HFFc6 (cell line): Measurements from ENCODE around the gene RAC2. TPM values are rescaled to one million over a fixed set of nuclear protein-coding genes. Genes with fewer than 3 reads are reported as not detected.

Experiments used
- DNase-seq: peaks from one replicate; pipeline ENCODE4 v3.0.0-alpha.2; 2018
- H3K27ac Mint-ChIP-seq: 2 replicates; pipeline ENCODE4 v1.8.0; 2020; ENCODE audit warnings: mild to moderate bottlenecking, mixed read lengths
- H3K27me3 Mint-ChIP-seq: 2 replicates; pipeline ENCODE4 v1.8.0; 2021; ENCODE audit warnings: mild to moderate bottlenecking, moderate library complexity, mixed read lengths; ENCODE audit not compliant: insufficient read depth
- H3K36me3 Mint-ChIP-seq: 2 replicates; pipeline ENCODE4 v1.8.0; 2021; ENCODE audit warnings: low read depth, mixed read lengths
- H3K4me1 Mint-ChIP-seq: 2 replicates; pipeline ENCODE4 v1.8.0; 2020; ENCODE audit warnings: low read depth, mixed read lengths
- H3K4me3 Mint-ChIP-seq: 2 replicates; pipeline ENCODE4 v1.8.0; 2020; ENCODE audit warnings: mild to moderate bottlenecking, moderate library complexity, mixed read lengths
- H3K9me3 Mint-ChIP-seq: 2 replicates; pipeline ENCODE4 v1.8.0; 2020; ENCODE audit warnings: mild to moderate bottlenecking, mixed read lengths
- total RNA-seq, 6 experiments: library from RNA; stranded (reverse); fragmentation: NEBNext Ultra II Directional; extraction: Animal tissue kit (Norgen Biotek cat#: 25700); gene quantifications; 2 replicates in 1 of 6; 3 replicates in 5 of 6; pipeline ENCODE4 v1.2.3, GENCODE V29; 2021
- TF ChIP-seq, protein P1 (sequence below): fragments of 200-600 bp; sonication (generic); IDR thresholded peaks from 2 replicates; pipeline ENCODE4 v1.5.0; 2021; ENCODE audit warnings: antibody characterized with exemption, mild to moderate bottlenecking

The RAC2 gene
- total RNA-seq, 6 experiments from 2014 or later: 29.9 to 57.2 (median 53.5) TPM

DNA sequence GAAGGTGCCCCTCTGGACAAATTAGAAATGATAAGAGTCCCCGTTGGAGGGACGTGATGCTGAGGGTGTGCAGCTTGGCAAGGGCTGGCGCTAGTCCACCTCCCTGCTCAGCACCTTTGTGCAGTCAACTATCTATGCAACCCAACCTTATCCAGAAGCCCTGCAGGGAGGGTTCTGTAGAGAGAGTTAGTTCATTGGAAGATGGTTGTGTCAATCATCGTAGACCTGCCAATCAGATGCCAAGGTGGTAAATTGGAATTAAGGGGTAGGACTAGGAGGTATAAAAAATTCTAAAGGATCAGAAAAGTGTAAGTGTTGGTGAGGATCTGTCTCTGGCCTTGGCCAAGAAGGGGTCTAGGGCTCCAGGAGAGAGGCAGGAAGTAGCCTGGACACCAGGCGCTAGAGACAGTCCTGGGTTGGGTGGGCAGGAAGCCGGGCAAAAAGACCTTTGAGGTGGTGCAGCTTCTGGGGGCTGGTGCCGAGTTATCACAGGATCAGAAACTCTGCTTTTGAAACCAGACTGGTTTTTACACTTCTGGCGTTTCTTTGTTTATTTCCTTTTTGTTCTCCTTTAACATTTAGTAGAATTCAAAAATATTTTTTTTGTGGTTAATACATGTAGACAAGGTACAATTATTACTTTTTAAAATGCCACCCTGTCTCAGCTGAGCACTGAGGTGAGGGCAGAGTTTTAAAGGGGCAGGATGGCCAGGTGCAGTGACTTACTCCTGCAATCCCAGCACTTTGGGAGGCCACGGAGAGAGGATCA is 57.7 kb downstream of the RAC2 start:
- Mint-ChIP-seq H3K36me3 (no peaks in the 10 kb centered on the region), H3K4me1 (peaks cover 52% of the 10 kb centered on the region), H3K27ac (peak overlapping the region; percentile 75), H3K9me3 (no peaks in the 10 kb centered on the region), H3K27me3 (no peaks in the 10 kb centered on the region), H3K4me3 (peak overlapping the region; percentile 71)
- TF ChIP-seq, protein P1, sequence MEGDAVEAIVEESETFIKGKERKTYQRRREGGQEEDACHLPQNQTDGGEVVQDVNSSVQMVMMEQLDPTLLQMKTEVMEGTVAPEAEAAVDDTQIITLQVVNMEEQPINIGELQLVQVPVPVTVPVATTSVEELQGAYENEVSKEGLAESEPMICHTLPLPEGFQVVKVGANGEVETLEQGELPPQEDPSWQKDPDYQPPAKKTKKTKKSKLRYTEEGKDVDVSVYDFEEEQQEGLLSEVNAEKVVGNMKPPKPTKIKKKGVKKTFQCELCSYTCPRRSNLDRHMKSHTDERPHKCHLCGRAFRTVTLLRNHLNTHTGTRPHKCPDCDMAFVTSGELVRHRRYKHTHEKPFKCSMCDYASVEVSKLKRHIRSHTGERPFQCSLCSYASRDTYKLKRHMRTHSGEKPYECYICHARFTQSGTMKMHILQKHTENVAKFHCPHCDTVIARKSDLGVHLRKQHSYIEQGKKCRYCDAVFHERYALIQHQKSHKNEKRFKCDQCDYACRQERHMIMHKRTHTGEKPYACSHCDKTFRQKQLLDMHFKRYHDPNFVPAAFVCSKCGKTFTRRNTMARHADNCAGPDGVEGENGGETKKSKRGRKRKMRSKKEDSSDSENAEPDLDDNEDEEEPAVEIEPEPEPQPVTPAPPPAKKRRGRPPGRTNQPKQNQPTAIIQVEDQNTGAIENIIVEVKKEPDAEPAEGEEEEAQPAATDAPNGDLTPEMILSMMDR: no peak
- DNase-seq: peak; percentile 79

DNA sequence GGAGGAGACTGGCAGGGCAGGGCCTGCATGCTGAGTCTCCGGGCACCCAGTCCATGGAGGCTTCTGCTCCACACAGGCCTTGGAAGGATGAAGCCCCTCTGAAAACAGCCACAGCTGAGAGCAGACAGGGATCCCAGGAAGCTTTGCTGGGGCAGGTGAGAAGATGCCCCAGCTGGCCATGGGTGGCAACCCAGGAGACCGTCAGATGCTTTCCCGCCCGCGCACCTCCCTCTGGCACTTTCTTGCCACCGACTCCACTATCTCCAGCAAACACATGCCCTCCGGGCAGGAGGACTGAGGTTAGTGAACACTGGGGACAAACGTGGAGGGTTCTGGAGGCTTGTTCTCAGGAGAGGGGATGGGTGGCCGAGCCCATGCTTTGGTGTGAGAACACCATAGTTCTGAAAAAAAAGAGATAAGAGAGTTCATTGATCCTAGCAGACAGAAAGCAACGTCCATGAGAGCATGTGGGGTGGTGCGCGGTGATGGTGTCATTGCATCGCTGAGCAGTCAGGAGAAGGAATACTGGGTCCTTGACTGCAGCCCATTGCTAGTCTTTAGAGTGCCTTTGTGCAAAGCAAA is 58.3 kb downstream of the RAC2 start:
- DNase-seq: no peak
- no peaks in the 10 kb centered on the region for H3K36me3 Mint-ChIP-seq
- no peak overlapping the region for H3K27ac Mint-ChIP-seq
- no peak overlapping the region; the same call in 1 of the 2 replicates for H3K4me3 Mint-ChIP-seq
- no peaks in the 10 kb centered on the region for H3K9me3 Mint-ChIP-seq
- H3K4me1 Mint-ChIP-seq: peaks cover 51% of the 10 kb centered on the region
- TF ChIP-seq, protein P1: no peak
- no peaks in the 10 kb centered on the region; the same call in 1 of the 2 replicates for H3K27me3 Mint-ChIP-seq

DNA sequence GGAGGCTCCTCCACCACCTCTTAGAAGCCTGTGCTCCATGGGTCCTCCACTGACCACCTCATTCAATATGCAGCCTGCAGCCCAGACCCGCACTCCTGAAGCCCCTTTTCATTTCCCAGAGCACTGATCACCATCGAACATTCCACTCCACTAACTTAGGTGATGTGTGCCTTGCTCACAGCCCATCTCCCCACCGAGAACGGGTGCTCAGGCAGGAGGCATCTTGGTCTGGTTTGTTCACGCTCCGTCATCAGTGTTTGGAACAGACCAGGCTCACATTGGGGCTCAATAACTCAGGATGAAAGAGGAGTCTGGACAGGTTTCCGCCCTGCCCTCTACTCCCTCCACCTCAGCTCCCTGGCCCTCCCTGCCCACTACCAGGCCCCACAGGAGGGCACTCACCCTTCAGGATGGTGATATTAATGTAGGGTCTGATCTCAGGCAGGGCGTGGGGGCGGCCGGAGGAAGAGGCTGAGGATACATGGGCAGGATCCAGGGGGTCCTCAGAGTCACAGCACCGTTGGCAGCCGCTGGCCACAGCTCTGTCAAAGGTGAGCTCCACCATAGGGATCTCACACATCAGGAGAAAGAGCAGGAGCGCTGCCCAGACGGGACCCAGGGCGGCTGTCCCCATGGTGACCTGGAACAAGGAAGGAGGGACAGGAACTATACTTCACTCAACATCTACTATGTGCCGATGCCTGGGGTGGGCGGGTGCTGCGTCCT is 59.1 kb downstream of the RAC2 start:
- no peaks in the 10 kb centered on the region for H3K36me3 Mint-ChIP-seq
- H3K4me1 Mint-ChIP-seq: peaks cover 43% of the 10 kb centered on the region
- TF ChIP-seq, protein P1: no peak
- no peak for DNase-seq
- no peaks in the 10 kb centered on the region for H3K9me3 Mint-ChIP-seq
- H3K27ac Mint-ChIP-seq: no peak overlapping the region
- H3K27me3 Mint-ChIP-seq: no peaks in the 10 kb centered on the region; the same call in 1 of the 2 replicates
- no peak overlapping the region for H3K4me3 Mint-ChIP-seq

DNA sequence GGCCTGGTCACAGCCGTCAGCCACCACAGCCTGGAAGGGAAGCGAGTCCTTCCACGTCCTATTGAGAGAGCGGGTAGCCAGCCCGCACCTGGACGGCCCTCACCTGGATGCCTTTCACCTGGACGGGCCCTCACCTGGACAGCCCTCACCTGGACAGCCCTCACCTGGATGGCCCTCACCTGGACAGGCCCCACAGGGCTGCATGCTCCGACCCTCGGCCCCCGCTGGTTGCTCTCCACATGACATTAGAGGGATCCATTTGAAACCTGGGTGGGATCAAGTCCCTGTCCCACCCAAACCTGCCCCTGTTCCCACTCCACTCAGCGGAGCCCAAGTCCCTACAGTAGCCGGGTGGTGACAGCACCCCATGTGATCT is 59.7 kb downstream of the RAC2 start:
- H3K4me1 Mint-ChIP-seq: peaks cover 37% of the 10 kb centered on the region
- DNase-seq: no peak
- H3K9me3 Mint-ChIP-seq: no peaks in the 10 kb centered on the region
- H3K27me3 Mint-ChIP-seq: no peaks in the 10 kb centered on the region; the same call in 1 of the 2 replicates
- H3K27ac Mint-ChIP-seq: no peak overlapping the region
- TF ChIP-seq, protein P1: no peak
- no peak overlapping the region for H3K4me3 Mint-ChIP-seq
- no peaks in the 10 kb centered on the region for H3K36me3 Mint-ChIP-seq

DNA sequence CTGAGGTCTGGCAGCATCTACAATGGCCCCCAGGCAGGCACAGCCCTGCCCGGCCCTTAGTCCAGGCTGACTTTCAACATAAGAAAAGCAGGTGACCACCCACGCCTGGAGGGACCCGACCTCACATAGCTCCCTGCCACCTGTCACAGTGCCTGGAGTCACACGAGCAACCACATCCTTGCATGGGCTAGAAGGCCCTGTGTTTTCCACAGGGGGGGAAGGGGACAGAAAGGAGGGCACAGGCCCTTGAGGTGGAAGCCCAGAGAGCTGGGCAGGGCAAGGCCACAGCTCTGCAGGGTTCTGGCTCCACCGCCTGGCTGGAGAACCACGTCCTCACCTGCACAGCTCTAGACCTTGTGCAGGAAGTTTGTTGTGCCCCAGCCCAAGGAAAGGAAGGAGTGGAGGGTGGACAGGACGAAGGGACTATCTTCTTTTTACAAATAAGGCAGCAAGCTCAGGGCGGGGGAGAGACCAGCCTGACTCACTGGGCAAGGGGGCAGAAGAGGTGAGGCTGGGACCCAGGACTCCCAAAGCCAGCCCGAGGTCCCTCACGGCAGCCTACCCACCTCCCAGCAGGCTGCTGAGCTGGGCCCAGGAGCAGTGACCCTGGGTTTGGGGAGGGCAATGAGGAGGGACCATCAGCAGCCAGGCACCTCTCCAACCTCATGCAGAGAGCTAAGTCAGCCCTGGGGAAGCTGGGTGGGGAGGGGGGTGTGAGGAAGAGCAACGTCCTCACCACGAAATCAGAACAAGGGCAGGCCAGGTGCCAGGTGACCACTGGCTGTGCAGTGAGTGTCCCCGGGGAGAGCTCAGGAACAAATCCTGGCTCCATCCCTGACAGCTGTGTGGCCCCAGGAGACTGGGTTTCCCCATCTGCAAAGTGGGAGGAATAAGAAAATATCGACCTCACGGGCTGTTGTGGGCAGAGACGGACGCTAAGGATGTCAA is 60.4 kb downstream of the RAC2 start:
- TF ChIP-seq, protein P1: no peak
- Mint-ChIP-seq H3K27ac (no peak overlapping the region), H3K4me1 (peaks cover 34% of the 10 kb centered on the region), H3K4me3 (no peak overlapping the region), H3K36me3 (no peaks in the 10 kb centered on the region), H3K27me3 (peaks cover 3% of the 10 kb centered on the region), H3K9me3 (no peaks in the 10 kb centered on the region)
- no peak for DNase-seq
